Heart right ventricle (tissue), 16 donors: ENCODE measurements around the gene NUP93. TPM values are rescaled to one million over a fixed set of nuclear protein-coding genes. Genes with fewer than 3 reads are reported as not detected.

Experiments
- ATAC-seq, 8 donors: fragments of 200-7000 bp; cut with Tn5 transposase; one replicate each; pipeline ENCODE4 v1.9.1; 2020; ENCODE audit warnings: mild to moderate bottlenecking in 8 of 8, moderate library complexity in 8 of 8, moderate number of reproducible peaks in 1 of 8
- DNase-seq, 2 donors: peaks; one replicate each; pipeline ENCODE4 v3.0.0-alpha.2; 2020
- H3K27ac ChIP-seq, 10 donors: fragments of 200-600 bp; sonication (generic) in 2 of 10; one replicate each; pipeline versions ENCODE4 v1.5.0 to v1.8.0; 2020 to 2022; ENCODE audit warnings: mild to moderate bottlenecking in 3 of 10
- H3K27me3 ChIP-seq, 7 donors: fragments of 200-600 bp; one replicate each; pipeline ENCODE4 v1.8.0; 2021 to 2022; ENCODE audit warnings: mild to moderate bottlenecking in 2 of 7
- H3K36me3 ChIP-seq, 9 donors: fragments of 200-600 bp; sonication (generic) in 1 of 9; one replicate each; pipeline versions ENCODE4 v1.5.0 to v1.8.0; 2020 to 2022; ENCODE audit warnings: mild to moderate bottlenecking in 2 of 9
- H3K4me1 ChIP-seq, 9 donors: fragments of 200-600 bp; sonication (generic) in 1 of 9; one replicate each; pipeline versions ENCODE4 v1.5.0 to v1.8.0; 2020 to 2022; ENCODE audit warnings: mild to moderate bottlenecking in 4 of 9
- H3K4me3 ChIP-seq, 10 donors: fragments of 200-600 bp; sonication (generic) in 2 of 10; one replicate each; pipeline versions ENCODE4 v1.5.0 to v1.8.0; 2020 to 2022; ENCODE audit warnings: mild to moderate bottlenecking in 7 of 10, moderate library complexity in 2 of 10
- H3K9me3 ChIP-seq, 11 donors: fragments of 200-600 bp in 10 of 11; sonication (generic) in 2 of 11; one replicate each; pipeline versions ENCODE4 v1.5.0 to v1.8.0; 2013 to 2022; ENCODE audit warnings: mild to moderate bottlenecking in 2 of 11, control low read depth in 1 of 11, moderate library complexity in 1 of 11
- WGBS, 2 donors: extraction: QIAGEN DNeasy Blood & Tissue Kit; methylation state at CpG; one replicate each; pipeline ENCODE4 v1.1.7; 2013; ENCODE audit warnings: inconsistent platforms in 1 of 2; 5-methylcytosine and 5-hydroxymethylcytosine counted together
- intact Hi-C, 10 donors: fragments of 100-400 bp; cut with DNase I; formaldehyde crosslinking; loops; one replicate each; pipeline versions ENCODE4 v1.11.1 to v1.14.2; 2022
- polyA plus RNA-seq, 2 donors: library from polyadenylated mRNA; stranded (reverse); fragments of 200-250 nt; gene quantifications; one replicate each; pipeline ENCODE4 v1.2.3, GENCODE V29; 2013
- total RNA-seq, 10 donors: library from RNA; stranded (reverse); fragmentation: NEBNext Ultra II Directional in 3 of 10; extraction: Animal tissue kit (Norgen Biotek cat#: 25700) in 3 of 10; gene quantifications; one replicate each; pipeline versions ENCODE4 v1.2.1 to v1.2.4, GENCODE V29; 2021 to 2023
- TF ChIP-seq, protein P1 (sequence below), 9 donors: fragments of 200-600 bp; sonication (generic) in 2 of 9; IDR thresholded peaks; one replicate each; pipeline versions ENCODE4 v1.5.0 to v1.8.0; 2021 to 2022; ENCODE audit warnings: antibody characterized with exemption in 9 of 9, mild to moderate bottlenecking in 5 of 9, moderate library complexity in 1 of 9
- donor health status: Arrhythmogenic right ventricular cardiomyopathy.
- donor health status: ischemic (EF 13 %, LVEDD 7.1; RV severe dilation, severe dysfunction).
- donor health status: healthy with polysubstance abuse.
- donor health status: DM: no; HTN: yes; CAD: no.
- donor health status: DM: no; HTN: no; CAD: no.
- donor health status: ischemic (EF 25% LVEDD 6.9; RV normal size, moderate dysfunction).
- donor health status: ischemic (EF 25% LVEDD 5.7; RV mildly dilated, moderate dysfunction).
- donor health status: healthy.
- donor health status: DM: yes; HTN: yes; CAD: no.
- donor health status: Ischemic cardiomyopathy.
- donor health status: ischemic (EF 35%, LVEDD 5.7; RV mildly dilated, moderate dysfunction).
- donor health status: nonischemic (EF 11% LVEDD 7.7; RV severe dilation, severe dysfunction).
- donor health status: DM: yes; HTN: yes; CAD: no.
- donor health status: PGD.
- donor health status: ischemic (EF 29% LVEDD 5.4; RV normal size, mild dysfunction).
- donor health status: nonischemic (EF 23%, LVEDD 6.1; RV moderate dilation, normal function).

Gene NUP93
- total and polyA plus RNA-seq, 12 donors: 25.4 to 34.8 (median 27.6) TPM

DNA sequence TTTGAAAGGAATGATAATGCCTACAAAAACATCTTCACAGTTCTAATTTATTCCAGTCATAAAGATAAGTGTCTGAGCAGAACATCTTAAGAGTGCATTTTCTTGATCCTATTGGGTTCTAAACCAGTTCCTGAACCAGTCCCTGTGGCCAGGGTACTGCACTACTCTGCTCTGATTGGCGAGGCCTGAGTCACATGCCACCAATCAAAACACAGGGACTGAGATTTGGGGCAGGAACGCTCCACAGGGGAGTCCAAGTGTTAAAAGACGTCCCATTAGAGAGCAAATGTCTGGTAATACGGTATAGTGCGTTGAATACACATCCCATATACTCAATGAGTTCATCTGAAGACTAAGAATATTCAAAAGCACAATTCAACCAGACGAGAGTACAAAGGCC lies 3.0 kb upstream of the NUP93 start:
- ATAC-seq (no peak), DNase-seq (no peak)
- Histone ChIP-seq H3K9me3 (no peaks in the 10 kb centered on the region), H3K27me3 (no peaks in the 10 kb centered on the region), H3K4me1 (peaks cover 3 to 27% (median 18%) of the 10 kb centered on the region in 9 donors), H3K27ac (no peak overlapping the region), H3K4me3 (no peak overlapping the region), H3K36me3 (no peaks in the 10 kb centered on the region)
- intact Hi-C loops: no loop called here
- TF ChIP-seq, protein P1, sequence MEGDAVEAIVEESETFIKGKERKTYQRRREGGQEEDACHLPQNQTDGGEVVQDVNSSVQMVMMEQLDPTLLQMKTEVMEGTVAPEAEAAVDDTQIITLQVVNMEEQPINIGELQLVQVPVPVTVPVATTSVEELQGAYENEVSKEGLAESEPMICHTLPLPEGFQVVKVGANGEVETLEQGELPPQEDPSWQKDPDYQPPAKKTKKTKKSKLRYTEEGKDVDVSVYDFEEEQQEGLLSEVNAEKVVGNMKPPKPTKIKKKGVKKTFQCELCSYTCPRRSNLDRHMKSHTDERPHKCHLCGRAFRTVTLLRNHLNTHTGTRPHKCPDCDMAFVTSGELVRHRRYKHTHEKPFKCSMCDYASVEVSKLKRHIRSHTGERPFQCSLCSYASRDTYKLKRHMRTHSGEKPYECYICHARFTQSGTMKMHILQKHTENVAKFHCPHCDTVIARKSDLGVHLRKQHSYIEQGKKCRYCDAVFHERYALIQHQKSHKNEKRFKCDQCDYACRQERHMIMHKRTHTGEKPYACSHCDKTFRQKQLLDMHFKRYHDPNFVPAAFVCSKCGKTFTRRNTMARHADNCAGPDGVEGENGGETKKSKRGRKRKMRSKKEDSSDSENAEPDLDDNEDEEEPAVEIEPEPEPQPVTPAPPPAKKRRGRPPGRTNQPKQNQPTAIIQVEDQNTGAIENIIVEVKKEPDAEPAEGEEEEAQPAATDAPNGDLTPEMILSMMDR (IDR thresholded peaks at IDR 0.05): no peak
- 90% methylated on average over 6 of the region's 6 CpGs for WGBS, 2 donors

DNA sequence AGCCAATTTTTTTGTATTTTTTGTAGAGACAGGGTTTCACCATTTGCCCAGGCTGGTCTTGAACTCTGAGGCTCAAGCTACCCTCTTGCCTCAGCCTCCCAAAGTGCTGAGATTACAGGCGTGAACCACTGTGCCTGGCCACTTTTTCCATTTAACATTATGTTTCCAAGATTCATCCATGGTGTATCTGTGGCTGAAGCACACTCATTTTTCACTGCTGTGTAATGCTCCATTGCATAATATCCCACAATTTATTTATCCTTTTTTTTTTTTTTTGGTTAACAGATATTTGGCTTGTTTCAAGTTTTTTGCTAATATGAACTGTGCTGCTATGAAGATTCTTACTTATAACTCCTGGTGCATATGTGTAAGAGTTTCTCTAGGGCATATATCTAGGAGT lies 1.9 kb upstream of the NUP93 start:
- 91 to 100% methylated on average over 1 of the region's 1 CpG for WGBS, 2 donors
- intact Hi-C loops: no loop called here
- no peak overlapping the region for H3K27ac ChIP-seq

DNA sequence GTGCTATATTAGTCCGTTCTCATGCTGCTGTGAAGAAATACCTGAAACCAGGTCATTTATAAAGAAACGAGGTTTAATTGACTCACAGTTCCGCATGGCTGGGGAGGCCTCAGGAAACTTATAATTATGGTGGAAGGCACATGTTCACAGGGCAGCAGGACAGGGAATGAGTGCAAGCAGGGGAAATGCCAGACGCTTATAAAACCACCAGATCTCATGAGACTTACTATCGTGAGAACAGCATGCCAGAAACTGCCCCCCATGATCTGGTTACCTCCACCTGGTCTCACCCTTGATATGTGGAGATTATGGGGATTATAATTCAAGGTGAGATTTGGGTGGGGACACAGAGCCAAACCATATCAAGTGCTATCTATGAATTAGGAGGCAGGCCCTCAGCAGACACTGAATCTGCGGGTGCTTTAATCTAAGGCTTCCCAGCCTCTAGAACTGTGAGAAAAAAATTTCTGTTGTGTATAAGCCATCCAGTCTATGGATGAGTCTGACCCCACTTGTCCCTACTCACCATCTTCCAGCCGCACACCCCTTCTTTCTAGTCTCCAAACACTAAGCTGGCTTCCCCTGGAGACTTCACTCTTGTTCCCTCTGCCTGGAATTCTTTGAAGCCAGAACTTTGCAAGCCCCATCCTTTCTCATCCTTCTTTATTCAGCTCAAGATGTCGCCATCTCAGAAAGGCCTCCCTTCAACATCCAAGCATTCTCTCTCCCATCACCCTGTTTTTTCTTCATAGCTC lies 772 bp upstream of the NUP93 start:
- H3K27me3 ChIP-seq: no peaks in the 10 kb centered on the region
- H3K9me3 ChIP-seq: no peaks in the 10 kb centered on the region
- peaks cover 3 to 29% (median 18%) of the 10 kb centered on the region in 9 donors for H3K4me1 ChIP-seq
- intact Hi-C loops: no loop called here
- H3K4me3 ChIP-seq: peak overlapping the region; percentile 74 to 97 (median 90)
- no peaks in the 10 kb centered on the region for H3K36me3 ChIP-seq
- TF ChIP-seq, protein P1 (IDR thresholded peaks at IDR 0.05): no peak
- ATAC-seq (peak in 6 of 8 donors; percentile 15 to 41 (median 26)), DNase-seq (no peak)
- peak overlapping the region; percentile 44 to 85 (median 80) for H3K27ac ChIP-seq
- WGBS, 2 donors: 56 to 59% methylated on average over 8 of the region's 8 CpGs

More for the DNA sequence above, 1.9 kb upstream of the NUP93 start:
- TF ChIP-seq, protein P1 (IDR thresholded peaks at IDR 0.05): no peak
- Histone ChIP-seq H3K4me1 (peaks cover 3 to 29% (median 18%) of the 10 kb centered on the region in 9 donors), H3K9me3 (no peaks in the 10 kb centered on the region), H3K4me3 (no peak overlapping the region), H3K36me3 (no peaks in the 10 kb centered on the region), H3K27me3 (no peaks in the 10 kb centered on the region)
- ATAC-seq (no peak), DNase-seq (no peak)

DNA sequence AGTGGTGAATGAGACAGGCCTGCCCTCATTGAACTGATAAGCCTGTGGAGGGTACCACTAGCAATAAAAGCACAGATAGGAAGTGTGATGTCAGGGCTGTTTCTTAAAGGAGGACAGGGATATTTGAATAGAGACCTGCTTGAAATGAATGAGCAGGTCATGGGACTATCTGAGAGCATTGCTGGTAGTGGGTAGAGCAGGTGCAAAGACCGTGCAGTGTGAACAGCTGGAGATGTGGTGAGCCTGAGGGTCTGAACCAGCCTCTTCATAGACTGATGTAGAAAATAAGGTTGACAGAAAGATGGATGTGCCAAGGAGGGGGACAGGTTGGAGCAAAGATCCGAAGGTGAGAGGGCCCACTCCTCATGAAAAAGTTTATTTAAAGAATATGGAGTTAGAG lies 2.4 kb downstream of the NUP93 start:
- Histone ChIP-seq H3K4me3 (no peak overlapping the region), H3K27ac (no peak overlapping the region), H3K9me3 (no peaks in the 10 kb centered on the region), H3K36me3 (no peaks in the 10 kb centered on the region), H3K4me1 (peaks cover 3 to 39% (median 18%) of the 10 kb centered on the region in 9 donors), H3K27me3 (no peaks in the 10 kb centered on the region)
- TF ChIP-seq, protein P1 (IDR thresholded peaks at IDR 0.05): no peak
- DNase-seq: no peak
- no peak for ATAC-seq
- intact Hi-C loops: no loop called here
- WGBS, 2 donors: 94 to 98% methylated on average over 2 of the region's 2 CpGs
